HG02571 (cell line): ENCODE measurements around the gene MBP.

Source experiments
- ATAC-seq: cut with Tn5 transposase; IDR thresholded peaks from one replicate; pipeline ENCODE4 v1.9.1; 2021; ENCODE audit warnings: mild to moderate bottlenecking, moderate library complexity; ENCODE audit not compliant: unreplicated experiment

Gene MBP

GRCh38 chr18:77132369-77133050 lies at the start of gene MBP:
TSS of gene MBP (minus strand) at chr18:77132783. CDS start at chr18:77105261, 27,522 bp downstream.
- peak; percentile 57 for ATAC-seq

GRCh38 chr18:77181950-77182707 lies 49.5 kb upstream of the MBP start:
- ATAC-seq, result no peak

GRCh38 chr18:77178559-77178958 lies 46.0 kb upstream of the MBP start:
- ATAC-seq, result no peak

- ATAC-seq, result no peak
Measured at GRCh38 chr18:77177009-77177408, 44.4 kb upstream of the MBP start.

- no peak for ATAC-seq
Measured at GRCh38 chr18:77173275-77174030, 40.9 kb upstream of the MBP start.

GRCh38 chr18:77170890-77171410 lies 38.4 kb upstream of the MBP start:
- no peak for ATAC-seq

GRCh38 chr18:77168811-77169311 lies 36.3 kb upstream of the MBP start:
- no peak for ATAC-seq

GRCh38 chr18:77167251-77167650 lies 34.7 kb upstream of the MBP start:
- no peak for ATAC-seq

GRCh38 chr18:77166523-77166922 lies 33.9 kb upstream of the MBP start:
- ATAC-seq, result no peak

- ATAC-seq, result no peak
Measured at GRCh38 chr18:77165503-77166188, 33.1 kb upstream of the MBP start.

GRCh38 chr18:77164763-77165485 lies 32.3 kb upstream of the MBP start:
- no peak for ATAC-seq

- ATAC-seq, result no peak
Measured at GRCh38 chr18:77164026-77164425, 31.4 kb upstream of the MBP start.

- ATAC-seq, result no peak
Measured at GRCh38 chr18:77162580-77162979, 30.0 kb upstream of the MBP start.

- no peak for ATAC-seq
Measured at GRCh38 chr18:77161961-77162360, 29.4 kb upstream of the MBP start.

- ATAC-seq, result no peak
Measured at GRCh38 chr18:77161383-77161782, 28.8 kb upstream of the MBP start.

- ATAC-seq, result no peak
Measured at GRCh38 chr18:77160515-77160914, 27.9 kb upstream of the MBP start.

GRCh38 chr18:77157312-77157711 lies 24.7 kb upstream of the MBP start:
- ATAC-seq, result no peak

- ATAC-seq, result no peak
Measured at GRCh38 chr18:77155031-77155430, 22.4 kb upstream of the MBP start.

- ATAC-seq, result no peak
Measured at GRCh38 chr18:77153404-77153803, 20.8 kb upstream of the MBP start.
